Spleen (tissue), 11 donors: ENCODE measurements around the gene PCP2. TPM values are rescaled to one million over a fixed set of nuclear protein-coding genes. Genes with fewer than 3 reads are reported as not detected.

Experiments
- DNase-seq: peaks from one replicate; pipeline ENCODE4 v3.0.0-alpha.2; 2020
- H3K27ac ChIP-seq, 8 donors: fragments of 200-600 bp; sonication (generic) in 7 of 8; 1 replicate in 4 of 8; 2 replicates in 4 of 8; pipeline versions ENCODE4 v1.5.0 to v1.8.0; 2016 to 2021; ENCODE audit warnings: inconsistent platforms in 4 of 8, mild to moderate bottlenecking in 4 of 8, moderate library complexity in 1 of 8
- H3K27me3 ChIP-seq, 7 donors: fragments of 200-600 bp; sonication (generic) in 6 of 7; replicated peaks in 1 of 7; 1 replicate in 4 of 7; 2 replicates in 3 of 7; pipeline versions ENCODE4 v1.5.0 to v1.8.0; 2016 to 2021; ENCODE audit warnings: inconsistent platforms in 3 of 7, mild to moderate bottlenecking in 1 of 7
- H3K36me3 ChIP-seq, 6 donors: fragments of 200-600 bp; sonication (generic) in 5 of 6; 1 replicate in 4 of 6; 2 replicates in 2 of 6; pipeline versions ENCODE4 v1.5.0 to v1.8.0; 2016 to 2021; ENCODE audit warnings: inconsistent platforms in 2 of 6
- H3K4me1 ChIP-seq, 6 donors: fragments of 200-600 bp; sonication (generic) in 5 of 6; 1 replicate in 3 of 6; 2 replicates in 3 of 6; pipeline versions ENCODE4 v1.5.0 to v1.8.0; 2016 to 2021; ENCODE audit warnings: inconsistent platforms in 3 of 6
- H3K4me3 ChIP-seq, 8 donors: fragments of 200-600 bp; sonication (generic) in 7 of 8; 1 replicate in 4 of 8; 2 replicates in 4 of 8; pipeline versions ENCODE4 v1.5.0 to v1.8.0; 2016 to 2021; ENCODE audit warnings: inconsistent platforms in 4 of 8, mild to moderate bottlenecking in 4 of 8, moderate library complexity in 2 of 8
- H3K9me3 ChIP-seq, 8 donors: fragments of 200-600 bp; sonication (generic) in 7 of 8; 1 replicate in 4 of 8; 2 replicates in 4 of 8; pipeline versions ENCODE4 v1.5.0 to v1.8.0; 2016 to 2021; ENCODE audit warnings: inconsistent platforms in 4 of 8
- POLR2A ChIP-seq, 3 donors: fragments of 450-650 bp; IDR thresholded peaks; one replicate each; pipeline ENCODE4 v1.5.1; 2017; ENCODE audit warnings: antibody characterized with exemption in 3 of 3, mild to moderate bottlenecking in 1 of 3
- POLR2AphosphoS5 ChIP-seq, 3 donors: sonication (generic); formaldehyde crosslinking; IDR thresholded peaks; one replicate each; pipeline ENCODE4 v1.5.1; 2017; ENCODE audit warnings: antibody characterized with exemption in 3 of 3
- WGBS, 5 donors: extraction: QIAGEN DNeasy Blood & Tissue Kit in 3 of 5; methylation state at CpG; one replicate each; pipeline versions ENCODE4 v1.1.5 to v1.1.7; 2013 to 2018; 5-methylcytosine and 5-hydroxymethylcytosine counted together
- intact Hi-C: fragments of 100-400 bp; cut with DNase I; formaldehyde crosslinking; loops from one replicate; pipeline ENCODE4 v1.15.0; 2023; ENCODE audit warnings: low total_unique reads
- polyA plus RNA-seq, 3 donors: library from polyadenylated mRNA; stranded (reverse); fragments of 200-250 nt; gene quantifications; one replicate each; pipeline ENCODE4 v1.2.1, GENCODE V29; 2013
- total RNA-seq, 7 donors: library from RNA; depleted of rRNA in 3 of 7; stranded (reverse); fragments of >200 nt in 3 of 7; fragmentation: NEBNext Ultra II Directional in 4 of 7; extraction: Animal tissue kit (Norgen Biotek cat#: 25700) in 4 of 7; gene quantifications; one replicate each; pipeline versions ENCODE4 v1.1.0 to v1.2.1, GENCODE V29; 2016 to 2021
- TF ChIP-seq, protein P1 (sequence below), 11 experiments: fragments of 200-600 bp in 7 of 11; fragments of 450-650 bp in 4 of 11; sonication (generic) in 4 of 11; IDR thresholded peaks in 8 of 11; conservative IDR thresholded peaks in 3 of 11; 1 replicate in 7 of 11; 2 replicates in 4 of 11; pipeline versions ENCODE4 v1.4.0 to v1.8.0; 2016 to 2021; ENCODE audit warnings: antibody characterized with exemption in 11 of 11, inconsistent platforms in 4 of 11, mild to moderate bottlenecking in 1 of 11
- donor health status: healthy with polysubstance abuse.
- donor health status: DM: no; HTN: no; CAD: no; lungs with moderate emphysema.
- donor health status: DM: no; HTN: no; CAD: no.
- donor health status: Bipolar disorder and iron deficiency.
- donor health status: healthy.
- donor health status: DM: no; HTN: no; CAD: no.
- donor health status: DM: yes; HTN: yes; CAD: no.

The PCP2 gene
- total and polyA plus RNA-seq, 10 donors = 1.5 to 5.9 (median 2.5) TPM; not detected in 1

DNA sequence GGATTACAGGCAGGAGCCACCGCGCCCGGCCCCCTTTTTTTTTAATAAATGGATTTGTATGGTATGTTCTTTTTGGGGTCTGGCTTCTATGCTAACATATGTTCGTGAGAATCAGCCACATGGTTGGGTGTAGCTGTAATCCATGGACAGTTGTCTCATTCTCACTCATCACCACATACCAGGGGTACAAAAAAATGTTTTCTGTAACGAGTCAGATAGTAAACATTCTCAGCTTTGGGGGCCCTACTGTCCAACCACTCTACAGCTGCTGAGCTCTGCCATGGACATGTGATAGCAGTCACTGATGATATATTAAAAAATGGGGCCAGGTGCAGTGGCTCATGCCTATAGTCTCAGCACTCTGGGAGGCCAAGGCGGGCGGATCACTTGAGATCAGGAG, 30.2 kb upstream of the PCP2 start:
- WGBS, 5 donors = 80 to 89% (median 82%) methylated on average over 7 of the region's 7 CpGs
- H3K27me3 ChIP-seq = peaks cover 0 to 23% (median 0%) of the 10 kb centered on the region in 7 donors
- no peaks in the 10 kb centered on the region for H3K9me3 ChIP-seq
- peaks cover 0 to 9% (median 2%) of the 10 kb centered on the region in 6 donors for H3K4me1 ChIP-seq
- H3K36me3 ChIP-seq = no peaks in the 10 kb centered on the region
- TF ChIP-seq, protein P1, sequence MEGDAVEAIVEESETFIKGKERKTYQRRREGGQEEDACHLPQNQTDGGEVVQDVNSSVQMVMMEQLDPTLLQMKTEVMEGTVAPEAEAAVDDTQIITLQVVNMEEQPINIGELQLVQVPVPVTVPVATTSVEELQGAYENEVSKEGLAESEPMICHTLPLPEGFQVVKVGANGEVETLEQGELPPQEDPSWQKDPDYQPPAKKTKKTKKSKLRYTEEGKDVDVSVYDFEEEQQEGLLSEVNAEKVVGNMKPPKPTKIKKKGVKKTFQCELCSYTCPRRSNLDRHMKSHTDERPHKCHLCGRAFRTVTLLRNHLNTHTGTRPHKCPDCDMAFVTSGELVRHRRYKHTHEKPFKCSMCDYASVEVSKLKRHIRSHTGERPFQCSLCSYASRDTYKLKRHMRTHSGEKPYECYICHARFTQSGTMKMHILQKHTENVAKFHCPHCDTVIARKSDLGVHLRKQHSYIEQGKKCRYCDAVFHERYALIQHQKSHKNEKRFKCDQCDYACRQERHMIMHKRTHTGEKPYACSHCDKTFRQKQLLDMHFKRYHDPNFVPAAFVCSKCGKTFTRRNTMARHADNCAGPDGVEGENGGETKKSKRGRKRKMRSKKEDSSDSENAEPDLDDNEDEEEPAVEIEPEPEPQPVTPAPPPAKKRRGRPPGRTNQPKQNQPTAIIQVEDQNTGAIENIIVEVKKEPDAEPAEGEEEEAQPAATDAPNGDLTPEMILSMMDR (IDR thresholded peaks at IDR 0.05 in 8 of 11, conservative IDR thresholded peaks at IDR 0.05 in 3 of 11) = no peak
- no peak for TF ChIP-seq POLR2AphosphoS5 (IDR thresholded peaks at IDR 0.05)
- TF ChIP-seq POLR2A (IDR thresholded peaks at IDR 0.05) = no peak
- DNase-seq = no peak
- no peak overlapping the region for H3K4me3 ChIP-seq
- intact Hi-C loops = no loop called here
- no peak overlapping the region for H3K27ac ChIP-seq

DNA sequence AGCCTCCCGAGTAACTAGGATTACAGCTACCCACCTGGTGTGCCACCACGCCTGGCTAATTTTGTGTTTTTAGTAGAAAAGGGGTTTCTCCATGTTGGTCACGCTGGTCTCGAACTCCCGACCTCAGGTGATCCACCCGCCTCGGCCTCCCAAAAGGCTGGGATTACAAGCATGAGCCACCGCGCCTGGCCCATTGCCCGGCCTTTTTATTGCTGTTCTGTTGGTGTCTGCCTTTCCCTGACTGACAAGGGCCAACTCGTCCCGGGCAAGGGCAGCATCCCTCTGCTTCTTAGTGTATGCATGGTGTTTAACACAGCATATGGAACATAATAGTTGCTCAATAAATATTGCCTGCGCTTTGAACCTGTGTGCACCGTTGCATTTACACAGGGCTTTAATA, 29.1 kb upstream of the PCP2 start:
- TF ChIP-seq, protein P1 (IDR thresholded peaks at IDR 0.05 in 8 of 11, conservative IDR thresholded peaks at IDR 0.05 in 3 of 11) = no peak
- TF ChIP-seq POLR2AphosphoS5 (IDR thresholded peaks at IDR 0.05) (no peak), POLR2A (IDR thresholded peaks at IDR 0.05) (no peak)
- intact Hi-C loops = no loop called here
- 85 to 93% (median 88%) methylated on average over 14 of the region's 14 CpGs for WGBS, 5 donors
- H3K4me3 ChIP-seq = no peak overlapping the region
- peaks cover 0 to 14% (median 0%) of the 10 kb centered on the region in 7 donors for H3K27me3 ChIP-seq
- no peaks in the 10 kb centered on the region for H3K36me3 ChIP-seq
- H3K4me1 ChIP-seq = peaks cover 0 to 15% (median 10%) of the 10 kb centered on the region in 6 donors
- DNase-seq = no peak
- H3K27ac ChIP-seq = no peak overlapping the region
- H3K9me3 ChIP-seq = no peaks in the 10 kb centered on the region

DNA sequence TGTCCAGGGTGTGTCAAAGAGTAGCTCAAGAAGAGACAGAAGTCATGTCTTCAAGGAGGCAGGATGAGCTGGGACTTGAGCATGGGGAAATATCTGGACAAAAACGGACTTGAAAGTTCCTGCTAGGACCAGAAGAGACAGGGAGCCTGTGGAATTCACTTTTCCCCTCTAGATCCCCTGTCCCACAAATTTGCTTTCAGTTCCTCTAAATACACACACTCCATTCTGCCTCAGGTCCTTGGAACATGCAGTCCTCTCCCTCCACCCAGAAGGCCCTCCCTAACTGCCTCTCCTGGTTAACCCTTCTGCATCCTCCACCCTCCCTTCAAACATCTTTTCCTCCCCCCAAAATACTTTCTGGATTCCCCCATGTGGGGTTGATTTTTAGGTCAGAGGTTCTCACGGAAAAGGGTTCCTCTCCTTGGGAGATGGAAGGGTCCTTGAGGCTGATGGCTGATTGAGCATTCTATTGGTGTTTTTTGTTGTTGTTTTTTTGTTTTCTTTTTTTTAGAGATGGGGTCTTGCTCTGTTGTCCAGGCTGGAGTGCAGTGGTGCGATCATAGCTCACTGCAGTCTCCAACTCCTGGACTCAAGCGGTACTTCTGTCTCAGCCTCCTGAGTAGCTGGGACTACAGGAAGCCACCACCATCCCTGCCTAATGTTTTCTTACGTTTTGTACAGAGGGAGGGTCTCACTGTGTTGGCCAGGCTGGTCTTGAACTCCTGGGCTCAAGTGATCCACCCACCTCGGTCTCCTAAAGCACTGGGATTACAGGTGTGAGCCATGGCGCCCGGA, 28.4 kb upstream of the PCP2 start:
- WGBS, 5 donors = 78 to 82% (median 78%) methylated on average over 8 of the region's 8 CpGs
- no peaks in the 10 kb centered on the region for H3K36me3 ChIP-seq
- H3K27me3 ChIP-seq = peaks cover 0 to 14% (median 0%) of the 10 kb centered on the region in 7 donors
- no peak for DNase-seq
- peaks cover 0 to 23% (median 15%) of the 10 kb centered on the region in 6 donors for H3K4me1 ChIP-seq
- no peak overlapping the region for H3K27ac ChIP-seq
- no peak for TF ChIP-seq POLR2AphosphoS5 (IDR thresholded peaks at IDR 0.05)
- TF ChIP-seq, protein P1 (IDR thresholded peaks at IDR 0.05 in 8 of 11, conservative IDR thresholded peaks at IDR 0.05 in 3 of 11) = no peak
- no peak for TF ChIP-seq POLR2A (IDR thresholded peaks at IDR 0.05)
- intact Hi-C loops = no loop called here
- no peak overlapping the region for H3K4me3 ChIP-seq
- no peaks in the 10 kb centered on the region for H3K9me3 ChIP-seq

DNA sequence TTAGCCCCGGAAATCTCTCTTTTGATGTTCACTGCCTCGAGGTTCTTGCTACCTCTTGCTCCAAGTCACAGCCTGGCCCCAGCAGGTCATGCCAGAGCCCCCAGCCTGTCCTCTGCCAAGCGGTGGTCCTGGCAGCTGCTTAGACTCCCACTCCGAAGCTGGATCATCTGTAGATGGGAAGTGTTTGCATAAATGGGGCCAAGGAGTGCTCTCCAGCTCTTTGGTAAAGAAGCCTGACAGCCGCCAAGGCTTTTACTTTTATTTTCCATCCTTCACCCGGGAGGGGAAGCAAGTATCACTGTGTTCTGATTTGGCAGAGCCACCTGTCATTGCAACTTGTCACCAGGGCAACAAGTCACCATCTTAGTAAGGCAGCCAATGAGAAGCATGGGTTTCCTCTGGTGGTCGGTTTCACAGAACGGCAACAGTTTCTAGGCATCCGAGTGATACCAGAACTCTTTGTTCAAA, 24.7 kb upstream of the PCP2 start:
- intact Hi-C loops = no loop called here
- DNase-seq = no peak
- Histone ChIP-seq H3K27ac (peak overlapping the region; percentile 67 to 93 (median 86)), H3K36me3 (no peaks in the 10 kb centered on the region), H3K27me3 (peaks cover 0 to 1% (median 0%) of the 10 kb centered on the region in 7 donors), H3K9me3 (no peaks in the 10 kb centered on the region), H3K4me3 (peak overlapping the region in 4 of 8 donors; percentile 15 to 61 (median 22)), H3K4me1 (peaks cover 0 to 56% (median 15%) of the 10 kb centered on the region in 6 donors)
- TF ChIP-seq POLR2AphosphoS5 (IDR thresholded peaks at IDR 0.05) (peak in 1 of 3 donors; percentile 18), POLR2A (IDR thresholded peaks at IDR 0.05) (no peak)
- WGBS, 5 donors = 26 to 37% (median 31%) methylated on average over 9 of the region's 9 CpGs
